Measurements from ENCODE around the gene FAM174A.

FAM174A gene

DNA sequence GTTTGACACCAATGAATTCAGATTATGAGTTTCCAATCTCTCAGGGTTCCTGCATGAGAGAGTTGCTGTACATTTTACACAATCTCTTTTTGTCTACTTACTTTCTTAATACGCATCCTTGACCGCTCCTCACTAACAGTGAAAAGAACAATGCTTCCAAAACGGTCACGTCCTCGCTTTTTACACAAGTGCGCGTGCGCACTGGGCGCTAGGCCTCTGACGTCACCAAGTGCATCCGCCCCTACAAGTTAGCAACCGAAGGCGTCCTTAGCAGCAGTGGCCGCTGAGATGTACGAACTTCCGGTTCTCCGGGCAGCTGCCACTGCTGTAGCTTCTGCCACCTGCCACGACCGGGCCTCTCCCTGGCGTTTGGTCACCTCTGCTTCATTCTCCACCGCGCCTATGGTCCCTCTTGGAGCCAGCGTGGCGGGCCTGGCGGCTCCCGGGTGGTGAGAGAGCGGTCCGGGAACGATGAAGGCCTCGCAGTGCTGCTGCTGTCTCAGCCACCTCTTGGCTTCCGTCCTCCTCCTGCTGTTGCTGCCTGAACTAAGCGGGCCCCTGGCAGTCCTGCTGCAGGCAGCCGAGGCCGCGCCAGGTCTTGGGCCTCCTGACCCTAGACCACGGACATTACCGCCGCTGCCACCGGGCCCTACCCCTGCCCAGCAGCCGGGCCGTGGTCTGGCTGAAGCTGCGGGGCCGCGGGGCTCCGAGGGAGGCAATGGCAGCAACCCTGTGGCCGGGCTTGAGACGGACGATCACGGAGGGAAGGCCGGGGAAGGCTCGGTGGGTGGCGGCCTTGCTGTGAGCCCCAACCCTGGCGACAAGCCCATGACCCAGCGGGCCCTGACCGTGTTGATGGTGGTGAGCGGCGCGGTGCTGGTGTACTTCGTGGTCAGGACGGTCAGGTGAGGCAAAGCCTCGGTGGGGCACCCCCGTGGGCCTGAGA, at the start of gene FAM174A:
Gene FAM174A, plus strand, starts transcription at position 315 of the 946 bp plus-strand sequence. Its CDS starts 157 bp downstream, at position 472.
- DNase-seq = peak; percentile 85 to 89

DNA sequence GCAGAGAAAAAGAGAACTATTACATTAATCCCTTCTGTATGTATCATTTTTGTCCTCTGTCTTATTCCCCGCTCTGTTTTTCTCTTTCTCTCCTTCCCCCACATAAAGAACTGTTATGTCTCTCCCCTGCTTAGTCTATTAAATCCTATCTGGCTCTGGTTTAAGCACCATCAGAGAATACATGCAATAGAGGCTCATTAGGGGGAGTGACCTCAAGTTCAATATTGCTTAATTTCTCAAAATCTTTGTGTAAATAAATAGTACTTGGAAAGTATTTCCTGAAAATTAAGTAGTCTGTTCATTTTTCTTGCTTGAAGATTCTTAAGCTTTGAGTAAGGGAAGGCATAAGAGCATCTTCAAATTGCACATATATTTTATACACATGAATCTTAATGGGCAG, 41.2 kb upstream of the FAM174A start:
- no peak for DNase-seq

DNA sequence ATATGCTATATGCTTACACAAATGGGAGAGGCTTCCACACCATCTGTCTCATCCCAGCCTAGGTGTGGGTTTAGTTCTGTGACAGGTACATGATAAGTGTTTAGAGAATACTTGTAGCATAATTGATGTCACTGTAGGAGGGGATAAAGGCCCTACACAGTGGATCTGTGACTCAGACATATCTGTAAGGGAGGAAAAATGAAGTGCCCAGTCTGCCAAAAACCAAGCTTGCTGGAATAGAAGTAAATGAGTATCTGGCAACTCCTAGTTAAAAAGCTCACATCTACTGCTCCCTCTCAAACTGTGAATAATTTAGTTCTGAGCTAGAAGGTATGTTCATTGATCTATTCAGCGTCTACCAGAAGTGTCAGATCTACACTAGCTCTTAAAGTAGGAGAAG, 38.9 kb upstream of the FAM174A start:
- DNase-seq = peak in 1 of 2 experiments; percentile 5

DNA sequence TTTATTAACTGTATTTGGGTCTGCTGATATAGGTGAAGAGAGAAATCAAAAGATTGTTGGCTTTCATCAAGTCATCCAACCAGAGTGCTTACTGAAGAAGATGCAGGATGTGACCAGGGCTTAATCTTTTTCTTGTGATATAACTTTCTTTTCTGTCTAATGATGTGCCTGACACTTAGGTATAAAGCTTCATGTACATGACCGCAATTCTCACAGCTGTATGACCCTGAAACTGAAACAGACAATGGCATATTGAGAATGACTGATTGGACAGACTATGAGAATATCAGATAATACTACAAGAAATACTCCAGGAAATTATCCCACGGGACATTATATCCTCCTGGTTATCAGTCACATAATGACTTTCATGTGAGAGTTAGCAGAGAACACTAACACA, 32.5 kb upstream of the FAM174A start:
- no peak for DNase-seq

DNA sequence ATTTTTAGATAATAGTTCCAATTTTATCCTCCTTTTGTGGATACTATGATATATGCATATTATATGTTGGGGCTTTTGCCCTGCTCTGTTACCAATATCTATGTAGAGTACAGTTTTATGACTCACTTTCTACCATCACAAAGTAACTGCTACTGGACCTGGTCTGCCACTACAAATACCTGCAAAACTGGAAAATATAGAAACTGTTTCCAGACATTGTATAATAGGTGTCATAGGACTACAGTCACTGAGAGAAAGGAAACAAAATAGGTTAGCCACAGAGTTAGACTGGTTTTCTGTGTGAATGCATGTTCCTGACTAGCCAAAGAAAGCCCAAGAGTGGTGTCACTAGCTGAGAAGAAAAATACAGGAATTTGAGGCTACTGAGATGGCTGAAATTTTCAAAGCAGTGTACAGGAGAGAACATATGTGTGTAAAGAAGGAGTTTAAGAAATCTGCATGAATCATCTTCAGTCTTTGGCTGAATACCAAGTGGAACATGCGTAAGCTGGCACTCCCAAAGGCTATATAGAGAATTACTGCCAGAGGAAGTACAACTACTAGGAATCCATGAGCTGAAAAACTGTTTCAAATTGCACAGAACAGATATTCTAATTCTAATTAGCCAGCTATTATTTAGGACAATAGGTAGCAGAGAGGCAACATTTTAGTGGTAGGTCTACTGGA, 29.0 kb upstream of the FAM174A start:
- no peak for DNase-seq

DNA sequence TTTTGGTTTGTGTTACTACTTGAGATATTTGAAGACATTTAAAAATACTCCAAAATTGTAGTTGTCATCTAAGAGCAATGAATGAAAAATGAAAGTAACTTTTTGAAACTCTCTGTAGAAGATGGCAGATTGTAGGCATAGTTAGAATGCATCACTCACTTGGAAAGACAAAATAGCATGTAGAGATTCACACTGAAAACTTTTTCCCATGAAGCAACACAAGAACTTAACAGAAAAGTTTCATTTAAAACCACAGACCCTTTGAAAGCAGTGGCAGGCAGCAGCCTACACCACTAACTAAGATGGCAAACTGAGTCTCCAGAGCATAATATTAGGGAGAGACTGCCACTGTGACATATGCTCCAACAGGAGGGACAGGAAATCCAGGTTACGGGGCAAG, 18.9 kb upstream of the FAM174A start:
- DNase-seq = no peak

DNA sequence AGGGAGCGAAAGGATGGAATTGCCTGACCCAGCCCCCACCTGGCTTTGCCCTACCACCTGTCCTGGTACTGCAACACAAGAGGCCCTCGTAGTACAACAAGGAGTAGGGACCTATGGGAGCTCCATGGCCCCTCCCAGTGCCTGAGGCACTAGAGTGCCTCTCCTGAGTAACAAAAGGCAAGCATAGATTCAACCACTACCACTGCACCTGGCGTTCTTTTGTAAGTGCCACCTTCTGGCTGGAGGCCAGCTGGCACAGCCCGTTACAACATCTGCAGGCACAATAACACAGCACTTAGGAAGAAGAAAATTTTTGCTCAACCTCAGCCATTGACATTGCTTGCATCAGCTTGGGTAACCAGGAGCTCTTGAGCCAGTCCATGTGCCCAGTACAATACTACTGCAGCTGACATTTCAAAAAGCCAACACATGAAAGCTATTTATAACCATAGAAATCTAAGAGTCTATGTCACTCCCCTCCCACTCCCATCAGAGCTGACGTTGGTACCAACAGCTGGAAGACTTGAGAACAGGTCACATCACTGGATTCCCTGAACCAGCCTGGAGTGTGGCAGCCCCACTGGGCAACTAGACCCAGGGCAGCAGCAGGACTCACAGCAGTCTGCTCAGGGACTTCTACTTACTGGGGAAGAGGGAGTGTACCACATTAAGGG, 17.7 kb upstream of the FAM174A start:
- peak; percentile 66 to 84 for DNase-seq

DNA sequence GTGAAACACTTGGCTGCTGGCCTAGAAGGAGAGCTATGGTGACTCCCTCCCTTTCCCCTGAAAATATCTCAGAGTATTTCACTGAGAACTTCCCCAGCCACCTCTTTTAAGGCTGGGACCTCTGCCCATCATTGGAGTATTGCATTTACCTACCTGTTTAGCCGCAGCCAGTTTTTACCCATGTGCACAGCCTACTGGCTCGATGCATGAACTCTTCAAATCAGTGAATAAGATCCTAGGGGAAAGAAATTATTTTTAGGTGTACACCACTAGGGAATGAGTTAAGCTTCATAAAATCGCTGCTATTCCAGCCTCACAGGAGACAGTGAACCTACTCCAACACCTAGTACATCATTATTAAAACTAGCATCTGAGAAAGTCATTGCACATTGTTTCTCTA, 16.8 kb upstream of the FAM174A start:
- no peak for DNase-seq

DNA sequence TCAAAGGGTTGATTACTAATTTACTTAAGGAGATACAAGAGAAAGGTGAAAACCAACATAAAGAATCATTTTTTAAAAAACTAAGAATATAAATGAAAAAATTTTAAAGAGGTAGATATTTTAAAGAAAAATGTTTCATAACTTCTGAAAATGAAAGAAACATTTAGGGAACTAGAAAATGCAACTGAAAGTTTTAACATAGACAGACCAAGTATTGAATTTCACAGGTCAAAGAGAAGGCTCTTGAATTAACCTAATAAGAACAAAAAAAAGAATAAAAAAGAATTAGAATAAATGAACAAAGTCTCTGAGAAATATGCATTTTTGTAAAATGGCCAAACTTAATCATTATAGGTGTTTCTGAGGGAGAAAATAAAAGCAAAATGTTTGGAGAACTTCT, 16.1 kb upstream of the FAM174A start:
- DNase-seq = no peak

DNA sequence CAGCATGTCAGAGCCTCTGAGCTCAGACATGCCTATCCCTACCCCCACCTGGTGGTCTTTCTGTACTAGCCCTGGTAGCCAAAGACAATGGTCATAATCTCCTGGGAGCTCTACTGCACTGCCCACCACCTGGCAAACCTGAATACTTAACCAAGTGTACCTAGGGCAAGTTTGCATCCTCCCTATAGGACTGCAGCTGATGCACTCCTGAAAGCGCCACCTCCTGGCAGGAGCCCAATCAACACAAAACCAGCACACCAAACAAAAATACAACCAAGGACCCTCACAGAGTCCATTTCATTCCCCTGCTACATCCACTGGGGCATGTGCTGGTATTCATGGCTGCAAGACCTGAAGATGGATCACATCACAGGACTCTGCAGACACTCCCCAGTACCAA, 14.8 kb upstream of the FAM174A start:
- DNase-seq = no peak

DNA sequence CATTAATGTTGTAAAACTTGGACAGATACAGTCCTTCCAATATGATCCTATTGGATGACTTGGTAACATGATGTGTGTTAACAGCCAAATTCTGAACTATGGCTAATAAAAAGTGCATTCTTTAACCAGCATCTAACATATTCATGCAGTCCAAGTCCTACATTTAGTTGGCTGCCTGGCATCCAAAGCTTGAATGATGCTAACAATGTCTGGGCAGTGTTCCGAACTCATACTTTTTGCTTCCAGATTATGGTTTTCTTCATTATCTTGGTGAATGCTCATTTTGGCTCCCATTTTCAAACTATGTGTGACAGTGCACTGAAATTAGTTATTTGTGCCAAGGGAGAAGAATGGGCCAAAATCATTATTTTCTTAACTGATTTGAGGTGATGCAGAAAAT, 2.8 kb downstream of the FAM174A start:
- DNase-seq = no peak

DNA sequence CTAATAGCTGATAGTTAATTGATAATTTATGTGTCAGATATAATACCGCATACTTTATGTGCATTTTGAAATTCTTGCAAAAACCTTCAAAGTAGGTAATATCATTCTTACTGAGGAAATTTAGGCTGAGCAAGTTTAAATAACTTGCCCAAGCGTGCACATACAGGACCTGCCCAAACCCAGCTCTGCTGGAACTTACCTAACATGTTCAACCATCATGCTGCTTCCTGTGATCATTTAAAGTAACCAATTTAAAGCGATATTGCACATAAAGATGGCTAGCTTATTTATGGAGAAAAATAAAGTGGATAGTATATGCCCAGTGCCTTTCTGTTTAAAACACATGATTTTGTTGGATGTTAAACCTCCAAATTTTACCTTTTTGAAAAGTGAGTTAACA, 4.3 kb downstream of the FAM174A start:
- DNase-seq = no peak

DNA sequence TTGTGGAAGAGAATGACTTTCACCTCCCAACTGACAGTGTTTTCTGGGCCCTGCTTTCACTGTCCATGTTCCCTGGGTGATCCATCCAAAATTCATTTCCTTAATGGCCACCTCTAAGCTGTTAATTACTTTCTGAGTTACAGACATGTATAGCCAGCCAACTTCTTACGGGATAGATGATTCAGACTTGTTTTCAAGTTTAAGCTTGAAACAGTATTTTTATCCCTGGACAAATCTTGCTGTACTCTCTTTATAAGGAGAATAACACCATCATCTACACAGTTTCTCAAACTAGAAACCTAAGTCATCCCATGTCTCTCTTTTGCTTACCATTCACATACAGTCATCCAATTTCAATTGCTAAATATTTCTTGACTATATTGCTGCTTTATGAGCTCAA, 6.9 kb downstream of the FAM174A start:
- DNase-seq = no peak

DNA sequence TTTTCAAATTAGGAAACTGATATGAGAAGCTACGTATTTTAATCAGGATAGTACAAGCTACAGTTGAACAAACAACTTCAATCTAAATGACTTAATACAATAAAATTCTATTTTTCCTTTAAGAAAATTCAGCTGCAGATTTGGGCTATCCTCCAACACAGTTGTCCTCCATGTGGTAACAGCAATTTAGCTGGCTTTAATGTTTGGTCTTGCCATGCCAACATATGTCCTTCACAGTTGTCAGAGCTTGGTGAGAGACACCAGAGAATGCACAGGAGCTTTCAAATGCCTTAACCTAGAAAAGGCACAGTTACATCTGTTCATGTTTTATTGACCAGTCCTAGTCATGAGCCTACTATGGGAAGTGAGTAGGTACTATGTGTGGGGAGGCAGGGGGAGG, 10.8 kb downstream of the FAM174A start:
- no peak for DNase-seq

DNA sequence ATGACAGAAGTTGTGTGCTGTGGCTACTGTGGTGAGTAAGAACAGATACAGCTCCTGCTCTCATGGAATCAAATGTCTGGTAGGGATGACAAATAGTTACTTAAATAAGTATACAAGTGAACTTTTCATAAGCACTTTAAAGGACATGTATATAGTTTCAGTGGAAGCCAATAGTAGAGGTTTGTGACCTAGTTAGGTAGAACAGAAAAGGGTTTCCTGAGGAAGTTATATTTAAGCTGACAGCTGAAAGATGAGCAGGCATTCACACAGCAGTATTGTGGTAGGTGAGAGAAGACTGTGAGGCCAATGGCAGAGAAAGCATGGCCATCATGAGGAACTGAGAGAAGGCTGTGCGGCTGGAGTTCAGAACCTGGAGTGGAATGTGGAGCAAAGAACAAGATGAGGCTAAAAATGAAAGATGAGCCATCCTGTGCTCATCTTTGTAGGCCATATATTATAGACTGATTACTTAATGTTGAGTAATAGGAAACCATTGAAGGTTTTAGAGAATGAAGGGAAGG, 15.4 kb downstream of the FAM174A start:
- no peak for DNase-seq

DNA sequence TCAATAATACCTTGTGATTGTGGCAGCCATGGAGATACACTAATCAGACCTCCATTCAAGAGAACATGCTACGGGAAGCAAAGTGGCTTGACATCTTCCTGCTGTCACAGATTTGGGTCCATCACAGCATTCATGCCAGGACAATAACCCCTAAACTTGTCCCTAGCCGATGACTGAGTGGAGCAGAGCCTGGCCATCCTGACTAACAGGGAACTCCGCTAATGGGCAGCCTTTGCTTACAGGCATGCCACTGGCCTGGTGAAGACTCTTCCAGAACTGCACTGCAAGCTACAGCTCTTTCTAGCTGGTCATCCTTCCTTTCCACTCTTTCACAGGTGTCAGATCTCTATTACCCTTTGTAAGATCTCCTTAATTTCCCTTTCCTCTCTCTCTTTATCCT, 16.0 kb downstream of the FAM174A start:
- no peak for DNase-seq

DNA sequence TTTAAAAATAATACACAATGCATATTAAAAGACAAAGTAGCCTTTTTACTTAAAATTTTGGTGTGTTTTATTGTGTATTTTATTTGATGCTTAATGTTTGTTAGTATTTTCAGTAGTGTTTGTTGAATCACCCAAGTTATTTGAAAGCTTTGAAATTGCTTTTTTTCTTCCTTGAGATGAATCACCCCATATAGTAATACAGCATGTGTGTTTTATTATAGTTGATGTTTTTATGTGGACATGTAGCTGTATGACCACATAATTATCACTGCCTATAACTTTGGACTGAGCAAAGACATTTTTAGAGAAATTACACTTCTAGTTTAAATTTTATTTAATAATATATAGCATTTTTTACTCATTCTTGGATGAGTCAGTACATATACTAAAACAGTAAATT, 18.0 kb downstream of the FAM174A start:
- no peak for DNase-seq

DNA sequence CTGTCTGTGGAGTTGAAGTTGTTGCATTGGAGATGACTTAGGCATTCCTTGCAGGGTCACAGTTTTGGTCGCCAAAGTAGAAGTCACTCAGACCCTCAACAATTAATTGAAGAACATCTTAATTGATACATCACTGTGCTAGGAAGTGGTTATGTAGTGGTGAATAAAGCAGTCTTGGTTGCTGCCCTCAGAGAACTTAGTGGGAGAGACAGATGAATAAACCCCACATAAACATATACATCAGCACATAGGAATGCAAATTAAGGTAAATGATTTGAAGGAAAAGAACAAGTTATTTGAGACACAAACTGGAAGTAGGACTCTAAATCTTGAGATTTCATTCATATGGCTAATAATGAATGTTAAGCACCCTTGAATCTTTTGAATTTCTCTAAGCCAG, 25.7 kb downstream of the FAM174A start:
- no peak for DNase-seq

DNA sequence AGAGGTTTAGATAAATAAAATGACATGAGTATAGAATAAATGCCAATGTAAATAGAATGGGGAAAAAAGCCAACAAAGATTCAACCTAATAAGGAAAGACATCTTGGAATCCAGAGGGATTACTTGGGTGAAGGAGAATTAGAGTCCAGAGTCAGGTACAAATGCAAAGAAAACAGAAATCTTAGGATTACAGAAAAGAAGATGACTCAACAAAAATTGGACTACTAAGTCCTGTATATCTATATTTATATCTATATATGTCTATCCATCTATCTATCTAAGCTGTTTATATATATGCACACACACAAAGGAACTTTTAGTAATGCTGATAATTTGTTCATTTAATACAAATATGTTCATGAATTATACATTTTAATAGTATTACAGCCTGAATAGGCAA, 27.6 kb downstream of the FAM174A start:
- no peak for DNase-seq

DNA sequence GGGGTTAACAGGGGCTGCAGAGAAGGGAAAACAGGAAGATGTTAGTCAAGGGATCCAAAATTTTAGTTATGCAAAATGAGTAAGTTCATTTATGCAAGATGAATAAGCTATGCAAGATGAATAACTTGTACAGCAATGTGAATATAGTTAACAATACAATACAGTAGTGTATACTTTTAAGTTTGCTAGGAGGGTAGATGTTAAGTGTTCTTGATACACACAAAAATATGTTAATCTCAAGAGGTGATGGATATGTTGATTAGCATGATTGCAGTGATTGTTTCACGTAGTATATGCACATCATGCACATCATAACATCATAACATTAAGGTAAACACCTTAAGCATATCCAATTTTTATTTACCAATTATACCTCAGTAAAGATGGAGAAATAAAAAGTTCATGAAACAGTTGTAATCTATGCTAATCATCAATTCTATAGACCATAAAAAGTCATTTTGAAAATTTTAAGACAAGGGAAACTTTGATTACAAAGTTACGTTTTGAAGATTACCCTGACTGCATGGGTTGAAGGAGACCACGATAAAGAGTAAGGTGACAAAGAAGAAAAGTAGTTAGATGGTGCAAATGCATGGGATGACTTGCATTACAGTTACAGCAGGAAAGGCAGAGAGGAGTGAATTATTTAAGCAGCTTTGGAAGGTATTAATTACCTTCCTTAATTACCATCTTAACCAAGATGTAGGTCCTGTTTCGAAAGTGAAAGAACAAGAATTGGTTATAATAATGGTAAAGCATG, 31.4 kb downstream of the FAM174A start:
- DNase-seq = no peak

DNA sequence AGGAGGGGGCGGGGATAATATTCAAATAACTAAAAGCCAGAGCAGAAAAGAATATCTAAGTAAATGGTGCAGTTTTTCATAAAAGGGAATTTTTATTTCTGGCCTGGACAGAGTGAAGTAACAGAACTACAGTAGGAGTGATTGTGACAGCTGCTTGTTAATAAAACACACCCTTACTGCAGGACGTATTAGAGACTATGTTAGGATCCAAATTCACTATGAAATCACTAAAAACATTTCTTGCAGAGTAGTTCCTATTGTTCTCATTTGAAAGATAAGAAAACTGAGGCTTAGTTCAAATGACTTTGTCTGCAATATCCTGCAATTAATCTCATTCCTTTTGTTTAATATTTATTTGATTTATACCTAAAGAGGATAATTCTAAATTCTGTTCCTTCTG, 39.5 kb downstream of the FAM174A start:
- DNase-seq = no peak

DNA sequence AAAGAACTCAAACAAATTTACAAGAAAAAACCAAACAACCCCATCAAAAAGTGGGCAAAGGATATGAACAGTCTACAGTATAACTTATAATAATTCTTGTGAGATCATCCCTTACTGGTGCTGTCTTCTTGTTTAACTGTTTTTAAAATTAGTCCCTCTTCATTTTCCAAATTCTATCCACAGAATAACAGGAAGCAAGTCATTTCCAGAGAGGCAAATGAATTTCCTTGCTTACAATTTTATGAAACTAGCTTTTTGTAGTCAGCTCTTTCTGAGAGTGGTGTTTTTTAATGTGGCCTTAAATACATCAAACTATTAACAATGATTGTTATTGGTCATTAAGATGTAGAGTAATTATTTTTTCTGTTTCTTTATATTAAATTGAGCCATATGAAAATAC, 40.6 kb downstream of the FAM174A start:
- DNase-seq = no peak
